GM18951 (cell line): Measurements from ENCODE around the gene TSPAN5.

Experiments used
- POLR2A ChIP-seq: IDR thresholded peaks from 4 replicates; pipeline ENCODE4 v1.6.1; 2011; ENCODE audit warnings: mild to moderate bottlenecking; ENCODE audit not compliant: insufficient read length, insufficient read depth; ENCODE audit errors: extremely low read depth
- in situ Hi-C: fragments of 300-500 bp; cut with MboI; formaldehyde crosslinking; loops from one replicate; pipeline ENCODE4 v1.12.0; 2022; ENCODE audit warnings: low sequenced_read_pairs, mixed read lengths, inconsistent platforms; ENCODE audit not compliant: unreplicated experiment

TSPAN5 gene

DNA sequence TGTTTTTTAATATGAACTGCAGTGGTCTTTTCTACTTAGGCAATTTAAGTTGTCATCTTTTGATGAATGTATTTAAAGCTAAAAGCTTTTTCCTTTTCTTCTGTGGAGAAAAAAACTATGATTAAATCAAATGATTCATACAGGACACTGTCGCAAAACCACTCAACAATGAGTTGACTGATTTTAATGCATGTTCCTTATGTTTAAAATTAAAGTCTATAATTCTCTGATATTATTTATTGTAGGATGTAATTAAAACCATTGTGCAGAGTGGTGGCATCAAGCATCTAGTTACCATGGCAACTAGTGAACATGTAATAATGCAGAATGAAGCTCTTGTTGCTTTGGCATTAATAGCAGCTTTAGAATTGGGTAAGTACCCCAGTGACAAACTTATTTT, 224.7 kb downstream of the TSPAN5 start:
- no peak for TF ChIP-seq POLR2A
- in situ Hi-C loops, result no loop called here

- no peak for TF ChIP-seq POLR2A
Measured at GRCh38 chr4:98430708-98431403, 227.6 kb downstream of the TSPAN5 start.

GRCh38 chr4:98423009-98423408, 235.4 kb downstream of the TSPAN5 start:
- in situ Hi-C loops, result no loop called here
- TF ChIP-seq POLR2A, result no peak

More at GRCh38 chr4:98430708-98431403, 227.6 kb downstream of the TSPAN5 start:
- in situ Hi-C loops, result no loop called here

GRCh38 chr4:98421111-98421510, 237.3 kb downstream of the TSPAN5 start:
- TF ChIP-seq POLR2A, result no peak
- in situ Hi-C loops, result no loop called here
